Mesothelial cell of epicardium (in vitro differentiated cells): ENCODE data around the gene PPP4R4. TPM values are rescaled to one million over a fixed set of nuclear protein-coding genes. Genes with fewer than 3 reads are reported as not detected.

ENCODE experiments used
- DNase-seq, 2 experiments: peaks; one replicate each; pipeline ENCODE4 v3.0.0; 2021; ENCODE audit warnings: low spot score in 2 of 2; ENCODE audit not compliant: unreplicated experiment in 2 of 2
- H3K27ac Mint-ChIP-seq: 2 replicates; pipeline ENCODE4 v1.8.0; 2021; ENCODE audit warnings: mixed read lengths
- H3K27me3 Mint-ChIP-seq: 2 replicates; pipeline ENCODE4 v1.8.0; 2021; ENCODE audit warnings: low read depth, mixed read lengths
- H3K36me3 Mint-ChIP-seq: 2 replicates; pipeline ENCODE4 v1.8.0; 2021; ENCODE audit warnings: mixed read lengths
- H3K4me1 Mint-ChIP-seq: 2 replicates; pipeline ENCODE4 v1.8.0; 2021; ENCODE audit warnings: mixed read lengths
- H3K4me3 Mint-ChIP-seq: 2 replicates; pipeline ENCODE4 v1.8.0; 2021; ENCODE audit warnings: mild to moderate bottlenecking, moderate library complexity, mixed read lengths
- H3K9me3 Mint-ChIP-seq: 2 replicates; pipeline ENCODE4 v1.8.0; 2021; ENCODE audit warnings: mixed read lengths
- total RNA-seq: library from RNA; stranded (reverse); gene quantifications from 3 replicates; pipeline ENCODE4 v1.2.1, GENCODE V29; 2021
- TF ChIP-seq, protein P1 (sequence below): fragments of 200-600 bp; sonication (generic); IDR thresholded peaks from one replicate; pipeline ENCODE4 v1.5.0; 2021; ENCODE audit warnings: antibody characterized with exemption; ENCODE audit not compliant: unreplicated experiment

The PPP4R4 gene
- total RNA-seq, 1 donor from 2014 or later = 0.54 TPM

DNA sequence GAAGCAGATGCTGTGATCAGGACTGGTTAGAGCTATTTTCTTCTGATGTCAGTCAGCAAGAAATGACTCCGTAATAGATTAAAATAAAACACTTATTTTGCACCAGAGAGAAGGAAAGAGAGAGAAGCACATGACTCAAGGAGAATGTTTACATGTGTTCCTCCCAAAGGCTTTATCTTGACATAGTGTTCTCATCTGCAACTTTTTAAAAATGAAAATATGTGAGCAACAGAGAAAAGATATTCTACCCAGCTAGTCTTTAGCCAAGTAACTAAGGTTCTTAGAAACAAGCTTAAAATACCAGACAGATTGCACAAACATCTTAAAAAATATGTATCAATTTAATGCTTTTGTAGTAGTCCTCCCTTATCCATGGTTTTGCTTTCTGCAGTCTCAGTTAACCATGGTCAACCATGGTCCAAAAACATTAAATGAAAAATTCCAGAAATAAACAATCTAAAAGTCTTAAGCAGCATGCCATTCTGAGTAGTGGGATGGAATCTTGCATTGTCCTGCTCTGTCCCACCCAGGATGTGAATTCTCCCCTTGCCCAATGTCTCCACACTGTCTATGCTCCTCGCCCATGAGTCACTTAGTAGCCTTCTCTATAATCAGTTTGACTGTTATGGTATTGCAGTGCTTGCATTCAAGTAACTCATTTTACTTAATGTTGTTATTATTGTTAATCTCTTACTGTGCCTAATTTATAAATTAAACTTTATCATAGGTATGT lies 109.0 kb downstream of the PPP4R4 start:
- no peaks in the 10 kb centered on the region for H3K36me3 Mint-ChIP-seq
- peaks cover 2% of the 10 kb centered on the region for H3K27me3 Mint-ChIP-seq
- no peak overlapping the region for H3K4me3 Mint-ChIP-seq
- H3K4me1 Mint-ChIP-seq = no peaks in the 10 kb centered on the region
- no peak for DNase-seq
- H3K9me3 Mint-ChIP-seq = no peaks in the 10 kb centered on the region
- H3K27ac Mint-ChIP-seq = no peak overlapping the region
- TF ChIP-seq, protein P1, sequence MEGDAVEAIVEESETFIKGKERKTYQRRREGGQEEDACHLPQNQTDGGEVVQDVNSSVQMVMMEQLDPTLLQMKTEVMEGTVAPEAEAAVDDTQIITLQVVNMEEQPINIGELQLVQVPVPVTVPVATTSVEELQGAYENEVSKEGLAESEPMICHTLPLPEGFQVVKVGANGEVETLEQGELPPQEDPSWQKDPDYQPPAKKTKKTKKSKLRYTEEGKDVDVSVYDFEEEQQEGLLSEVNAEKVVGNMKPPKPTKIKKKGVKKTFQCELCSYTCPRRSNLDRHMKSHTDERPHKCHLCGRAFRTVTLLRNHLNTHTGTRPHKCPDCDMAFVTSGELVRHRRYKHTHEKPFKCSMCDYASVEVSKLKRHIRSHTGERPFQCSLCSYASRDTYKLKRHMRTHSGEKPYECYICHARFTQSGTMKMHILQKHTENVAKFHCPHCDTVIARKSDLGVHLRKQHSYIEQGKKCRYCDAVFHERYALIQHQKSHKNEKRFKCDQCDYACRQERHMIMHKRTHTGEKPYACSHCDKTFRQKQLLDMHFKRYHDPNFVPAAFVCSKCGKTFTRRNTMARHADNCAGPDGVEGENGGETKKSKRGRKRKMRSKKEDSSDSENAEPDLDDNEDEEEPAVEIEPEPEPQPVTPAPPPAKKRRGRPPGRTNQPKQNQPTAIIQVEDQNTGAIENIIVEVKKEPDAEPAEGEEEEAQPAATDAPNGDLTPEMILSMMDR = no peak

DNA sequence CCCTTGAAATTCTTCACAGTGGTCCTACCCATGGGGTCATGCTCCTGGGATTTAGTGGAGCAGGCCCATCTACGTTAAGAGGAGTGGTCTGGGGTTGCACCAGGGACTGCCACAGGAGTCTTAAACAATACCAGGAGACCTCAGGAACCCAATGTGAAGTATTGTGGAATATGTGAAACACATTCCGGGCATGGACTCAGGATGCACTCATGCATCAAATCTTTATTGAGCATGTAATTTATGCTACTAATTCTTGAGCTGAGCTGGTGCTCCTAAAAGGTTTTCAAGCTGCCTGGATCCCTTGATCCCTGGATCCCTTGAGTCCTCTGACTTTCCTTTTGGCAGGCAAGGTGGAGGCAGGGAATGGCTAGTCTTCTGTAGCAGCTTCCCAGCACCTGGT lies 110.1 kb downstream of the PPP4R4 start:
- no peaks in the 10 kb centered on the region for H3K9me3 Mint-ChIP-seq
- DNase-seq = no peak
- H3K27me3 Mint-ChIP-seq = peaks cover 2% of the 10 kb centered on the region
- H3K27ac Mint-ChIP-seq = no peak overlapping the region
- H3K4me3 Mint-ChIP-seq = no peak overlapping the region
- H3K4me1 Mint-ChIP-seq = no peaks in the 10 kb centered on the region
- TF ChIP-seq, protein P1 = no peak
- H3K36me3 Mint-ChIP-seq = no peaks in the 10 kb centered on the region

DNA sequence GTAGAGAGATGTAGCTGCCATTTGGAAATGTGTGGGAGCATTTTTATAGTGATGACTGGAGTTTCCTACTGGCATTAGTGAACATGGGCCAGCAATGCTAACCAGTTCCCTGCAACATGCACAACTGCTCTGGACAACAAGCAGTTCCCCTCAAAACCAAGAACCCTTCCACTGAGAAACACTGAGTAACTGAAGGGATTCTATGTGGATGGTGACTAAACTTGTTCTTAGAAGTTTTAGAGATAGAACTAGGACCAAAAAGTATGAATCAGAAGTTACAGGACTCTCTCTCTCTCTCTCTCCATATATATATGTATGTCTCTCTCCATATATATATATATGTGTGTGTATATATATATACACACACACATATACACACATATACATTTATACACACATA lies 111.0 kb downstream of the PPP4R4 start:
- peaks cover 2% of the 10 kb centered on the region for H3K27me3 Mint-ChIP-seq
- no peak overlapping the region for H3K4me3 Mint-ChIP-seq

DNA sequence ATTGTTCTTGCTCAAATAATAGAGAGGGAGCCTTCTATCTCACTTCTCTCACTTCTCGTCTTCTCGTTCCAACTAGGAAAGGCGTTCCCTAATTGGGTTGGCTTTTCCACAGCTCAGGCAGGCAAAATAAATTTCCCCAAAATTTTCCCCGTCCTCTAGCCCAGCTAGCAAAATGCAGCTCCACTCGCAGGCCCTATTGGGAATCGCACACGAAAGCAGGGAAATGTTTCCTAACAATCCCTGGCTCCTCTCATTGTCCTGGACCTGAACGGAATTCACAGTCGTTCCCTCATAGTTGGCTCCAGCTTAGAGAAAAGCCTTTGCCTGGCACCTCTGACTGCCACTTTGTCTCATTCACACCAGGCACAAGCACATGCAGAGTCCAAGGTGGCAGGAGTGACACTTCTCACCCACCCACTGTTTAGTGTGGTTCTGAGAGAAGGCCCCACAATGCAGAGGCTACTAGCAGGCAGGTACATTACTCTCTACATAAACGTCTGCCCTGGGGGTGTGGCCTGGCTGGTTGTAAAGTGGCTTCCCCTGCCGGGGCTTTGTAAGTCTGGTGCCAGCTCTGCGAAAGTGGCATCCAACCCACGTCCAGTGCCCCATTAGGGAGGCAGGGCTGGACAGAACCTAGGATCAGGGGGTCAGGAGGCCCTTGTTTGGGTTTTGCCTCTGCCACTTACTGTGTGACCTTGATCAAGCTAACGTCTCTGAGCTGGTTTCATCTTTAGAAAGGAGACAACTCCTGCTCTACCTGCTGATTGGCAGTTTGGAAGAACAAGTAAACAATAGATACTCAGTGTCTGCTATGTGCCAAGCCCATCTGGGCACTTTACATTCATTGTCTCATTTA lies 114.7 kb downstream of the PPP4R4 start:
- TF ChIP-seq, protein P1 = no peak
- Mint-ChIP-seq H3K36me3 (no peaks in the 10 kb centered on the region), H3K27me3 (peaks cover 2% of the 10 kb centered on the region), H3K4me3 (no peak overlapping the region), H3K9me3 (no peaks in the 10 kb centered on the region), H3K27ac (no peak overlapping the region), H3K4me1 (no peaks in the 10 kb centered on the region)
- DNase-seq = no peak

More for the DNA sequence above, 111.0 kb downstream of the PPP4R4 start:
- no peaks in the 10 kb centered on the region for H3K9me3 Mint-ChIP-seq
- TF ChIP-seq, protein P1 = no peak
- no peak overlapping the region for H3K27ac Mint-ChIP-seq
- H3K4me1 Mint-ChIP-seq = no peaks in the 10 kb centered on the region
- no peak for DNase-seq
- no peaks in the 10 kb centered on the region for H3K36me3 Mint-ChIP-seq

DNA sequence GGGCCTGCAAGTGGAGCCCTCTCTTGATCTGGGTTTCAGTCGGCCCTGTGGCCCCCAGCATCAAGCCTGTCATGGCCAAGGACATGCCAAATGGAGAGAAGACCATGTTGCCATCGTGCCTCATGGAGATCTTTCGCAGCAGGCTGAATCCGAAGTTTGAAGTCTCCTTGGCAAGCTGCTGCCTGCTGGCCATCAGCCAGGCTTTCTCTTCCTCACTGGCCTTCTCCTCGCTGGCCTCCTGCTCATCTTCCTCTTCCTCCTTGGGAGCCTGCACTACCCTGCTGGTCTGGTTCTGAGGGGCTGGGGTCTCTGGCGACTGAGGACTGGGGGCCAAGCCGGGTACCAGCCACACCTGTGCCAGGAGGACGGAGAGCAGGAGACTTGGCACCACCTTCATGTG lies 116.1 kb downstream of the PPP4R4 start:
- no peak overlapping the region for H3K4me3 Mint-ChIP-seq
- no peaks in the 10 kb centered on the region for H3K36me3 Mint-ChIP-seq
- no peak overlapping the region for H3K27ac Mint-ChIP-seq
- H3K9me3 Mint-ChIP-seq = no peaks in the 10 kb centered on the region
- no peaks in the 10 kb centered on the region for H3K4me1 Mint-ChIP-seq
- TF ChIP-seq, protein P1 = no peak
- no peak for DNase-seq
- H3K27me3 Mint-ChIP-seq = peaks cover 2% of the 10 kb centered on the region
